Measurements from ENCODE around the gene TSPAN33.

The TSPAN33 gene

DNA sequence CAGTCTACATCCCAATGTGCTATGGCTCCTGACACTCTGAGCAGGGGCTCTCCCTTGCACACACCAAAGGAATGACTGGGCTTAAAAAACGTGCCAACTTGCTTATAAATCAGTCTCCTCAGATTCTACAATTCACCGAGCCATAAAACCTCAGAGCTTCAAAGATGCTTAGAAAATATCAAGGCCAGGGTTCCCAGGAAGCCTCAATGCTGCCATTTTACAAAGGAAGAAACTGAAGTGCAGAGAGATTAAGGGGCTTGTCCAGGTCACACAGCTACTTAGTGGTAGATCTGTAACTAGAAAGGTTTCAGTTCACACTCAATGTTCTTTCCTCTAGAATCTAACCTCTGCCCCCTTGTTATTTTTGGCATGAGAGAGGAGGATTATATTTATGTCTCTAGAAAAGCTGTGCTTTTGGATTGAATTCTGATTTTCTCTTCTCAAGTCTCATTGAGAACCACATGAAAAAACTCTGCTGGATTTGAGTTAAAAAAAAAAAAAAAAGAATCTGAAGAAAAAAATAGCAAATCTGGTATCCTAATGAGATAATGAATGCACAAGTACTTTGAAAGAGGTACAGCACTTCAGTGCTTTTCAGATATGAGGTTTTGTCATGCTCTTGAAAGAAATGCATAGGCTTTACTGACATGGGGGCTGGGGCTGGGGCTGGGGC, 22.3 kb upstream of the TSPAN33 start:
- no peak overlapping the region for H3K4me3 ChIP-seq (ENCODE audit: low read depth, low read length)
- TF ChIP-seq, protein P1, sequence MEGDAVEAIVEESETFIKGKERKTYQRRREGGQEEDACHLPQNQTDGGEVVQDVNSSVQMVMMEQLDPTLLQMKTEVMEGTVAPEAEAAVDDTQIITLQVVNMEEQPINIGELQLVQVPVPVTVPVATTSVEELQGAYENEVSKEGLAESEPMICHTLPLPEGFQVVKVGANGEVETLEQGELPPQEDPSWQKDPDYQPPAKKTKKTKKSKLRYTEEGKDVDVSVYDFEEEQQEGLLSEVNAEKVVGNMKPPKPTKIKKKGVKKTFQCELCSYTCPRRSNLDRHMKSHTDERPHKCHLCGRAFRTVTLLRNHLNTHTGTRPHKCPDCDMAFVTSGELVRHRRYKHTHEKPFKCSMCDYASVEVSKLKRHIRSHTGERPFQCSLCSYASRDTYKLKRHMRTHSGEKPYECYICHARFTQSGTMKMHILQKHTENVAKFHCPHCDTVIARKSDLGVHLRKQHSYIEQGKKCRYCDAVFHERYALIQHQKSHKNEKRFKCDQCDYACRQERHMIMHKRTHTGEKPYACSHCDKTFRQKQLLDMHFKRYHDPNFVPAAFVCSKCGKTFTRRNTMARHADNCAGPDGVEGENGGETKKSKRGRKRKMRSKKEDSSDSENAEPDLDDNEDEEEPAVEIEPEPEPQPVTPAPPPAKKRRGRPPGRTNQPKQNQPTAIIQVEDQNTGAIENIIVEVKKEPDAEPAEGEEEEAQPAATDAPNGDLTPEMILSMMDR (IDR thresholded peaks at IDR 0.05; ENCODE audit: control insufficient read depth, extremely low read depth, insufficient read depth): no peak
- DNase-seq (ENCODE audit: low read depth): no peak

DNA sequence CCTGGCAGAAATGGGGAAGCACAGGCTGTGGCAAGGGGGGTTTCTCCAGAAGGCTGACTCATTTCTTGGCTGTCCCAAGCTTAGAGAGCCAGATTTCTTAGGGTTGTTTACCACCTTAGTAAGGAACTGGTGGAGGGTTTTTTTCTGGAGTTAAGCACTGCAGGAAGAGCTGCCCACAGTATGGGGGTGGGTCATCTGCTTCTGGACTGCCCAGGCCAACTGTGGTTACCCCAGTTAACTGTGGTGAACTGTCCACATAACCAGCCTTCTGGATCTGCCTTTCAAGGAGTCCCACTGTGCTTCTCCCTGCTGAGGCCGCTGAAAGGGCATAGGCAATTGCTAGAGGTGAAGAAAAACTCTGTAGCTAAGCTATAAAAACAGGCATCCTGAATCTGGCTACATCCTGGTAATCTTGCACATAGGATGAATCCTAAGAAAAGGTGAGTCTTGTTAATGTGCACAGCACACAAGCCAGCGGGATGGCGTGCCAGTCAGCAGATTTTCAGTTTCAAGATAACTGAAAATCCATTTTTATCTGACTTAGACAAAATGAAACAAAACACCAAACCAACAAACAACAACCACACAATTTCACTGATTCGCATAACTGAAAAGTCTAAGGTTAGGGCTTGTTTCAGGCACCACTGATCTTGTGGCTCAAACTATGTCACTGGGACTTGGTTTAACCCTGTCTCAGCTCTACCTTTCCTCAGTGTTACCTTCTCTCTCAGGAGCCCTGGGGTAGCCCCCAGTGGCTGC, 21.6 kb upstream of the TSPAN33 start:
- TF ChIP-seq, protein P1 (IDR thresholded peaks at IDR 0.05; ENCODE audit: control insufficient read depth, extremely low read depth, insufficient read depth): no peak
- no peak for DNase-seq (ENCODE audit: low read depth)
- H3K4me3 ChIP-seq (ENCODE audit: low read depth, low read length): no peak overlapping the region

DNA sequence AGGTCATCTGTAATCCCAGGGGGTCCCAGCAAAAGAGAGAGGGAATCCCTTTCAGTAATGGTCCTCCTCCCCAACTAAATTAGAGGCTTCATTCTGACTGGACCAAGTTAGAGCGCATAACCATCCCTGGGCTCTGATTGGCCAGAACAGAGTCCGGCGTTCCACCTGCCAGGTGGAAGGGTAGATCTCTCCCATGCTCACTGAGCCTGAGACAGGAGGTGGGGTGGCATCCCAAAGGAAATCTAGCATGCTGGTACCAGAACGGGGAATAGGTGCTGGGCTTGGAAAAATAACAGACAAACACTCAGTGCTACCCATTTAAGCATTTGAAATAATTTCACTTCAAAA, 21.0 kb upstream of the TSPAN33 start:
- TF ChIP-seq, protein P1 (IDR thresholded peaks at IDR 0.05; ENCODE audit: control insufficient read depth, extremely low read depth, insufficient read depth): no peak
- no peak overlapping the region for H3K4me3 ChIP-seq (ENCODE audit: low read depth, low read length)
- DNase-seq (ENCODE audit: low read depth): no peak

DNA sequence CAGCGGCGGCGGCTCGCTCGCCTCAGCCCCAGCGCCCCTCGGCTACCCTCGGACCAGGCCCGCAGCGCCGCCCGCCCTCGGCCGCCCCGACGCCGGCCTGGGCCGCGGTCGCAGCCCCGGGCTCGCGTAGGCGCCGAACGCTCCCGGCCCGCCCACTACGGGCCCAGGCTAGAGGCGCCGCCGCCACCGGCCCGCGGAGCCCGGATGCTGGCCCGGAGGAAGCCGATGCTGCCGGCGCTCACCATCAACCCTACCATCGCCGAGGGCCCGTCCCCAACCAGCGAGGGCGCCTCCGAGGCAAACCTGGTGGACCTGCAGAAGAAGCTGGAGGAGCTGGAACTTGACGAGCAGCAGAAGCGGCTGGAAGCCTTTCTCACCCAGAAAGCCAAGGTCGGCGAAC, 18.2 kb upstream of the TSPAN33 start:
- no peak for DNase-seq (ENCODE audit: low read depth)
- TF ChIP-seq, protein P1 (IDR thresholded peaks at IDR 0.05; ENCODE audit: control insufficient read depth, extremely low read depth, insufficient read depth): no peak
- no peak overlapping the region for H3K4me3 ChIP-seq (ENCODE audit: low read depth, low read length)

DNA sequence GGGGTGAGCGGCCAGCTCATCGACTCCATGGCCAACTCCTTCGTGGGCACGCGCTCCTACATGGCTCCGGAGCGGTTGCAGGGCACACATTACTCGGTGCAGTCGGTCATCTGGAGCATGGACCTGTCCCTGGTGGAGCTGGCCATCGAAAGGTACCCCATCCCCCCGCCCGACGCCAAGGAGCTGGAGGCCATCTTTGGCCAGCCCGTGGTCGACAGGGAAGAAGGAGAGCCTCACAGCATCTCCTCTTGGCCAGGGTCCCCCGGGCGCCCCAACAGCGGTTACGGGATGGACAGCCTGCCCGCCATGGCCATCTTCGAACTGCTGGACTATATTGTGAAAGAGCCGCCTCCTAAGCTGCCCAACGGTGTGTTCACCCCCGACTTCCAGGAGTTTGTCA, 17.4 kb upstream of the TSPAN33 start:
- no peak for DNase-seq (ENCODE audit: low read depth)
- no peak overlapping the region for H3K4me3 ChIP-seq (ENCODE audit: low read depth, low read length)
- TF ChIP-seq, protein P1 (IDR thresholded peaks at IDR 0.05; ENCODE audit: control insufficient read depth, extremely low read depth, insufficient read depth): no peak

DNA sequence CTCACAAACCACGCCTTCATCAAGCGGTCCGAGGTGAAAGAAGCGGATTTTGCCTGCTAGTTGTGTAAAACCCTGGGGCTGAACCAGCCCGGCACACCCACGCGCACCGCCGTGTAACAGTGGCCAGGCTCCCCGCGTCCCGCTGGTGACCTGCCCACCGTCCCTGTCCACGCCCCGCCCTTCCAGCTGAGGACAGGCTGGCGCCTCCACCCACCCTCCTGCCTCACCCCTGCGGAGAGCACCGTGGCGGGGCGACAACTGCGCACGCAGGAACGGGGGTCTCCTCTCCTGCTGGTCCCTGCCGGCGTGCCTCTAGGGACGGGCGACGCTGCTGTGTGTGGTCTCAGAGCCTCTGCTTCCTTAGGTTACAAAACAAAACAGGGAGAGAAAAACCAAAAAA, 16.9 kb upstream of the TSPAN33 start:
- no peak for DNase-seq (ENCODE audit: low read depth)
- TF ChIP-seq, protein P1 (IDR thresholded peaks at IDR 0.05; ENCODE audit: control insufficient read depth, extremely low read depth, insufficient read depth): no peak
- no peak overlapping the region for H3K4me3 ChIP-seq (ENCODE audit: low read depth, low read length)

Measured in LNCaP clone FGC (cell line).